HepG2 (cell line): ENCODE measurements around the gene SLC22A4. TPM values are rescaled to one million over a fixed set of nuclear protein-coding genes. Genes with fewer than 3 reads are reported as not detected.

Experiments
- ARNT2 ChIP-seq: sonication (generic); formaldehyde crosslinking; IDR thresholded peaks from 2 replicates; pipeline ENCODE4 v1.8.0; 2022; ENCODE audit warnings: mild to moderate bottlenecking, low read depth, missing genetic modification reagents, moderate library complexity
- MAF1 ChIP-seq: sonication (generic); formaldehyde crosslinking; IDR thresholded peaks from 2 replicates; pipeline ENCODE4 v1.5.0; 2020; ENCODE audit warnings: missing genetic modification reagents, borderline replicate concordance
- MED8 ChIP-seq: sonication (generic); formaldehyde crosslinking; IDR thresholded peaks from 2 replicates; pipeline ENCODE4 v1.8.1; 2023; ENCODE audit warnings: mild to moderate bottlenecking, missing genetic modification reagents; ENCODE audit not compliant: insufficient replicate concordance
- NFE2L2 ChIP-seq: fragments of 150-350 bp; IDR thresholded peaks from 2 replicates; pipeline ENCODE4 v1.6.1; 2014; ENCODE audit warnings: low read length
- PATZ1 ChIP-seq: sonication (generic); formaldehyde crosslinking; IDR thresholded peaks from 2 replicates; pipeline ENCODE4 v1.4.0; 2020; ENCODE audit warnings: missing genetic modification reagents
- PRPF4 ChIP-seq: fragments of 200-400 bp; formaldehyde crosslinking; IDR thresholded peaks from 2 replicates; pipeline ENCODE4 v1.6.1; 2016; ENCODE audit warnings: low read length, low read depth; ENCODE audit not compliant: poor library complexity, severe bottlenecking
- SALL1 ChIP-seq: sonication (generic); formaldehyde crosslinking; IDR thresholded peaks from 2 replicates; pipeline ENCODE4 v1.8.0; 2022; ENCODE audit warnings: mild to moderate bottlenecking, missing genetic modification reagents
- SNAPC4 ChIP-seq: sonication (generic); formaldehyde crosslinking; IDR thresholded peaks from 2 replicates; pipeline ENCODE4 v1.4.0; 2020; ENCODE audit warnings: mild to moderate bottlenecking, missing genetic modification reagents
- TBL1XR1 ChIP-seq: fragments of 150-350 bp; IDR thresholded peaks from 2 replicates; pipeline ENCODE4 v1.6.1; 2014; ENCODE audit warnings: borderline replicate concordance, low read length; ENCODE audit not compliant: partially characterized antibody
- ZNF143 ChIP-seq: sonication (generic); formaldehyde crosslinking; IDR thresholded peaks from 2 replicates; pipeline ENCODE4 v1.4.0; 2020; ENCODE audit warnings: missing genetic modification reagents
- ZNF343 ChIP-seq: sonication (generic); formaldehyde crosslinking; IDR thresholded peaks from 2 replicates; pipeline ENCODE4 v1.4.0; 2020; ENCODE audit warnings: mild to moderate bottlenecking, missing genetic modification reagents
- ZNF503 ChIP-seq: sonication (generic); formaldehyde crosslinking; IDR thresholded peaks from 2 replicates; pipeline ENCODE4 v1.4.0; 2020; ENCODE audit warnings: missing genetic modification reagents
- polyA plus RNA-seq, 8 experiments: library from polyadenylated mRNA; depleted of rRNA in 3 of 8; stranded (reverse) in 7 of 8; unstranded in 1 of 8; fragments of >200 nt; fragmentation: Illumina TruSeq in 4 of 8; extraction: Trizol in 4 of 8; gene quantifications; 2 replicates each; pipeline versions ENCODE4 v1.2.1 to v1.2.3, GENCODE V29; 2011 to 2016; ENCODE audit warnings: low read depth in 4 of 8, missing spikeins in 1 of 8, mixed read lengths in 1 of 8; ENCODE audit not compliant: insufficient read depth in 1 of 8
- total RNA-seq, 5 experiments: library from RNA; depleted of rRNA; stranded (reverse); fragments of >200 nt; fragmentation: Illumina TruSeq; extraction: Trizol; gene quantifications; 2 replicates each; pipeline ENCODE4 v1.2.3, GENCODE V29; 2016; ENCODE audit warnings: low read depth in 1 of 5
- TF ChIP-seq, protein P1 (sequence below): sonication (generic); formaldehyde crosslinking; IDR thresholded peaks from 2 replicates; pipeline ENCODE4 v1.4.0; 2020; ENCODE audit warnings: mild to moderate bottlenecking, missing genetic modification reagents, borderline replicate concordance

Gene SLC22A4
- total and polyA plus RNA-seq, 2 of the 13 experiments (the other 11 are each of a cell fraction or from before 2014, with no cell fraction given) = 0.33 to 0.62 TPM

DNA sequence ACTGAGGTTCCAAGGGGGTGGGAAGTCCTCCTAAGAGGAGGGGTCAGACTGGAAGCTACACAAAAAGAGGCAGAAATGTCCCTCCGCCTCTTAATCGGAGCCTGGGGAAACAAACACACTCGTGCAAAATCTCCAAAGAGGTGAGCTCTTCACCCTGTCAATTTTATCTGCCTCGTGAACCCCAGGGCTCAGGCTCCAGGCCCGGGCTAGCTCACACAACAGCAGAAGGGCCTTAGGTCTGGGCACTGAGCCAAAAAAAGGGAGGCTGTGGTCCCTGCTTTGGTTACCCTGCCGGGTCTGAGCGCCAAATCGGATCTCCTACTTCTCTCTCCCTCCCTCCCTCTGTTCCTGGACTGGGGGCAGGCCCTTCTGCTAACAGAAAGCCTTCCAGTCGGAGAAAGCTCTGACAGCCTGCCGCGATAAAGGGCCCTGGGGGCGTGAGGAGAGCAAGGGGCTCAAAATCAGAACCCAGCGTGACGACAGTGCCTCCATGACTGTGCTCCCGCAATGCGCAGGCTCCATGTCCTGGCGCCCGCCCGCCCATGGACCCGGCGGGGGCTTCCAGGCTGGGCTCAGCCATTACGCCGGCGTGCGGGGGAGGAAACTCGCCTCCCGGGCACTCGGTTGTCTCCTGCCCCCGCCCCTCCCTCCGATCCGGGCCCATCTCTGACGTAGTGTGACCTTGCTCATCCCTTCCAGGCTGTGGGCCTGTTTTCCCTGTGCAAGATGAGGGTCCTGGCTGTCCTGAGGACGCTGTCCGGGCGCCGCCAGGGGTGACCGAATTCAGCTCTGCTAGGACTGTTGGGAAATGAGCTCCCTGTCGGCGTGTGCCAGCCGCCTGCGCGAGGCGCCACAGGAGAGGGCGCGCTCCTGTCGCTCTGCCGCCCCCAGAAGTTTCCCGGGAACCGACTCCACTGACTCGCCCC, 865 bp upstream of the SLC22A4 start (continued):
- peak; percentile 96 for TF ChIP-seq PATZ1
- TF ChIP-seq ZNF343 (CRISPR knock-in tag) = no peak
- TF ChIP-seq SNAPC4 (CRISPR knock-in tag) = peak; percentile 26; the same call in 1 of the 2 replicates
- TF ChIP-seq ZNF503 (CRISPR knock-in tag) = no peak
- TF ChIP-seq ZNF143 (CRISPR knock-in tag) = peak; percentile 71
- peak; percentile 74 for TF ChIP-seq SALL1 (CRISPR knock-in tag)
- TF ChIP-seq ARNT2 (CRISPR knock-in tag) = peak; percentile 40; the same call in 1 of the 2 replicates
- TF ChIP-seq NFE2L2 = no peak
- TF ChIP-seq, protein P1, sequence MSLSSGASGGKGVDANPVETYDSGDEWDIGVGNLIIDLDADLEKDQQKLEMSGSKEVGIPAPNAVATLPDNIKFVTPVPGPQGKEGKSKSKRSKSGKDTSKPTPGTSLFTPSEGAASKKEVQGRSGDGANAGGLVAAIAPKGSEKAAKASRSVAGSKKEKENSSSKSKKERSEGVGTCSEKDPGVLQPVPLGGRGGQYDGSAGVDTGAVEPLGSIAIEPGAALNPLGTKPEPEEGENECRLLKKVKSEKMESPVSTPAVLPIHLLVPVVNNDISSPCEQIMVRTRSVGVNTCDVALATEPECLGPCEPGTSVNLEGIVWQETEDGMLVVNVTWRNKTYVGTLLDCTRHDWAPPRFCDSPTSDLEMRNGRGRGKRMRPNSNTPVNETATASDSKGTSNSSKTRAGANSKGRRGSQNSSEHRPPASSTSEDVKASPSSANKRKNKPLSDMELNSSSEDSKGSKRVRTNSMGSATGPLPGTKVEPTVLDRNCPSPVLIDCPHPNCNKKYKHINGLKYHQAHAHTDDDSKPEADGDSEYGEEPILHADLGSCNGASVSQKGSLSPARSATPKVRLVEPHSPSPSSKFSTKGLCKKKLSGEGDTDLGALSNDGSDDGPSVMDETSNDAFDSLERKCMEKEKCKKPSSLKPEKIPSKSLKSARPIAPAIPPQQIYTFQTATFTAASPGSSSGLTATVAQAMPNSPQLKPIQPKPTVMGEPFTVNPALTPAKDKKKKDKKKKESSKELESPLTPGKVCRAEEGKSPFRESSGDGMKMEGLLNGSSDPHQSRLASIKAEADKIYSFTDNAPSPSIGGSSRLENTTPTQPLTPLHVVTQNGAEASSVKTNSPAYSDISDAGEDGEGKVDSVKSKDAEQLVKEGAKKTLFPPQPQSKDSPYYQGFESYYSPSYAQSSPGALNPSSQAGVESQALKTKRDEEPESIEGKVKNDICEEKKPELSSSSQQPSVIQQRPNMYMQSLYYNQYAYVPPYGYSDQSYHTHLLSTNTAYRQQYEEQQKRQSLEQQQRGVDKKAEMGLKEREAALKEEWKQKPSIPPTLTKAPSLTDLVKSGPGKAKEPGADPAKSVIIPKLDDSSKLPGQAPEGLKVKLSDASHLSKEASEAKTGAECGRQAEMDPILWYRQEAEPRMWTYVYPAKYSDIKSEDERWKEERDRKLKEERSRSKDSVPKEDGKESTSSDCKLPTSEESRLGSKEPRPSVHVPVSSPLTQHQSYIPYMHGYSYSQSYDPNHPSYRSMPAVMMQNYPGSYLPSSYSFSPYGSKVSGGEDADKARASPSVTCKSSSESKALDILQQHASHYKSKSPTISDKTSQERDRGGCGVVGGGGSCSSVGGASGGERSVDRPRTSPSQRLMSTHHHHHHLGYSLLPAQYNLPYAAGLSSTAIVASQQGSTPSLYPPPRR = peak; percentile 61; the same call in 1 of the 2 replicates
- TF ChIP-seq PRPF4 = no peak
- no peak for TF ChIP-seq TBL1XR1
- TF ChIP-seq MED8 = peak; percentile 54
- TF ChIP-seq MAF1 (CRISPR knock-in tag) = no peak; the same call in 1 of the 2 replicates
